ENCODE data around the gene DHX35.

DNA sequence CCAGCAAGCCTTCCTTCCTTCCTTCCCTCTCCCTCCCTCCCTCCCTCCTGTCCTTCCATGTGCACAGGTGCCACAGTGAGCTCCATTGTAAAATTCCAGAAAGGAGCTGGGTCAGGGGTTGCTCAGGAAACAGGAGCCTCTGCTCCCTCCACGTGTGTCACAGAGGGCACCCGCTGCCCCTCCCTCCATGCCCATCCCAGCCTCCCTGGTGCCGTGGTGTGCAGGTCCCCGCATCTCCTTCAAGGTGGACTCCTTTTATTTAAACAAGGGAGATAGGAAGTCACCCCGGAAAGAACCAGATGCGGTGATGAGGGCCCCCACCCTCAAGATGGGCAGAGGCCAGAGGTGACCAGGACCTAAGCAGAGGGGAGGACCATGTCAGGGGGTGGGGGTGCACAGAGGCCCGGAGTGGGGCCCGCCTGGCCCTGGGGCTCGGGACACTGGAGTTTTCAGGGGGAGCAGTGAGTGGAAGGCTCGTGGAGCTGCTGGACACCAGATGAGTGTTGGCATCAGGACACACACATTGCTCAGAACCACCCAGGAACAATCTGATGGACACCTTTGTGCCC lies 85.4 kb downstream of the DHX35 start:
- no peak for TF ChIP-seq ZNF324 (tag by site-specific recombination; IDR thresholded peaks at IDR 0.05)
- TF ChIP-seq KLF1 (tag by site-specific recombination; IDR thresholded peaks at IDR 0.05), result no peak
- no peak for TF ChIP-seq ZNF623 (tag by site-specific recombination; IDR thresholded peaks at IDR 0.05)
- TF ChIP-seq, protein P1, sequence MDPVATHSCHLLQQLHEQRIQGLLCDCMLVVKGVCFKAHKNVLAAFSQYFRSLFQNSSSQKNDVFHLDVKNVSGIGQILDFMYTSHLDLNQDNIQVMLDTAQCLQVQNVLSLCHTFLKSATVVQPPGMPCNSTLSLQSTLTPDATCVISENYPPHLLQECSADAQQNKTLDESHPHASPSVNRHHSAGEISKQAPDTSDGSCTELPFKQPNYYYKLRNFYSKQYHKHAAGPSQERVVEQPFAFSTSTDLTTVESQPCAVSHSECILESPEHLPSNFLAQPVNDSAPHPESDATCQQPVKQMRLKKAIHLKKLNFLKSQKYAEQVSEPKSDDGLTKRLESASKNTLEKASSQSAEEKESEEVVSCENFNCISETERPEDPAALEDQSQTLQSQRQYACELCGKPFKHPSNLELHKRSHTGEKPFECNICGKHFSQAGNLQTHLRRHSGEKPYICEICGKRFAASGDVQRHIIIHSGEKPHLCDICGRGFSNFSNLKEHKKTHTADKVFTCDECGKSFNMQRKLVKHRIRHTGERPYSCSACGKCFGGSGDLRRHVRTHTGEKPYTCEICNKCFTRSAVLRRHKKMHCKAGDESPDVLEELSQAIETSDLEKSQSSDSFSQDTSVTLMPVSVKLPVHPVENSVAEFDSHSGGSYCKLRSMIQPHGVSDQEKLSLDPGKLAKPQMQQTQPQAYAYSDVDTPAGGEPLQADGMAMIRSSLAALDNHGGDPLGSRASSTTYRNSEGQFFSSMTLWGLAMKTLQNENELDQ (tag by site-specific recombination; IDR thresholded peaks at IDR 0.05; ENCODE audit: low read depth), result no peak
- TF ChIP-seq, protein P2, sequence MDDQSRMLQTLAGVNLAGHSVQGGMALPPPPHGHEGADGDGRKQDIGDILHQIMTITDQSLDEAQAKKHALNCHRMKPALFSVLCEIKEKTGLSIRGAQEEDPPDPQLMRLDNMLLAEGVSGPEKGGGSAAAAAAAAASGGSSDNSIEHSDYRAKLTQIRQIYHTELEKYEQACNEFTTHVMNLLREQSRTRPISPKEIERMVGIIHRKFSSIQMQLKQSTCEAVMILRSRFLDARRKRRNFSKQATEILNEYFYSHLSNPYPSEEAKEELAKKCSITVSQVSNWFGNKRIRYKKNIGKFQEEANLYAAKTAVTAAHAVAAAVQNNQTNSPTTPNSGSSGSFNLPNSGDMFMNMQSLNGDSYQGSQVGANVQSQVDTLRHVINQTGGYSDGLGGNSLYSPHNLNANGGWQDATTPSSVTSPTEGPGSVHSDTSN (CRISPR knock-in tag; IDR thresholded peaks at IDR 0.05), result no peak
- TF ChIP-seq, protein P3, sequence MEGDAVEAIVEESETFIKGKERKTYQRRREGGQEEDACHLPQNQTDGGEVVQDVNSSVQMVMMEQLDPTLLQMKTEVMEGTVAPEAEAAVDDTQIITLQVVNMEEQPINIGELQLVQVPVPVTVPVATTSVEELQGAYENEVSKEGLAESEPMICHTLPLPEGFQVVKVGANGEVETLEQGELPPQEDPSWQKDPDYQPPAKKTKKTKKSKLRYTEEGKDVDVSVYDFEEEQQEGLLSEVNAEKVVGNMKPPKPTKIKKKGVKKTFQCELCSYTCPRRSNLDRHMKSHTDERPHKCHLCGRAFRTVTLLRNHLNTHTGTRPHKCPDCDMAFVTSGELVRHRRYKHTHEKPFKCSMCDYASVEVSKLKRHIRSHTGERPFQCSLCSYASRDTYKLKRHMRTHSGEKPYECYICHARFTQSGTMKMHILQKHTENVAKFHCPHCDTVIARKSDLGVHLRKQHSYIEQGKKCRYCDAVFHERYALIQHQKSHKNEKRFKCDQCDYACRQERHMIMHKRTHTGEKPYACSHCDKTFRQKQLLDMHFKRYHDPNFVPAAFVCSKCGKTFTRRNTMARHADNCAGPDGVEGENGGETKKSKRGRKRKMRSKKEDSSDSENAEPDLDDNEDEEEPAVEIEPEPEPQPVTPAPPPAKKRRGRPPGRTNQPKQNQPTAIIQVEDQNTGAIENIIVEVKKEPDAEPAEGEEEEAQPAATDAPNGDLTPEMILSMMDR (tag by site-specific recombination; IDR thresholded peaks at IDR 0.05), result no peak
- TF ChIP-seq GLI2 (tag by site-specific recombination; IDR thresholded peaks at IDR 0.05; ENCODE audit: borderline replicate concordance, low read depth), result no peak
- no peak for TF ChIP-seq ZIC2 (tag by site-specific recombination; IDR thresholded peaks at IDR 0.05)
- TF ChIP-seq ZNF302 (tag by site-specific recombination; IDR thresholded peaks at IDR 0.05; ENCODE audit: low read depth), result no peak
- TF ChIP-seq, protein P4, sequence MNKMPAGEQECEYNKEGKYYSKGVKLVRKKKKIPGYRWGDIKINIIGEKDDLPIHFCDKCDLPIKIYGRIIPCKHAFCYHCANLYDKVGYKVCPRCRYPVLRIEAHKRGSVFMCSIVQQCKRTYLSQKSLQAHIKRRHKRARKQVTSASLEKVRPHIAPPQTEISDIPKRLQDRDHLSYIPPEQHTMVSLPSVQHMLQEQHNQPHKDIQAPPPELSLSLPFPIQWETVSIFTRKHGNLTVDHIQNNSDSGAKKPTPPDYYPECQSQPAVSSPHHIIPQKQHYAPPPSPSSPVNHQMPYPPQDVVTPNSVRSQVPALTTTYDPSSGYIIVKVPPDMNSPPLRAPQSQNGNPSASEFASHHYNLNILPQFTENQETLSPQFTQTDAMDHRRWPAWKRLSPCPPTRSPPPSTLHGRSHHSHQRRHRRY (tag by site-specific recombination; IDR thresholded peaks at IDR 0.05), result no peak
- no peak for TF ChIP-seq TCF7L2 (IDR thresholded peaks at IDR 0.05; ENCODE audit: borderline replicate concordance, low read depth, low read length)
- TF ChIP-seq ZNF785 (tag by site-specific recombination; IDR thresholded peaks at IDR 0.05), result no peak
- TF ChIP-seq ZNF549 (tag by site-specific recombination; IDR thresholded peaks at IDR 0.05), result no peak

Measured in HEK293 (cell line).